ENCODE data around the gene NEUROG1.

- peak; percentile 74 to 83 (median 76) for TF ChIP-seq CTCF (IDR thresholded peaks at IDR 0.05)
- TF ChIP-seq POLR2AphosphoS5 (IDR thresholded peaks at IDR 0.05), result no peak
- no peak for TF ChIP-seq POLR2A (IDR thresholded peaks at IDR 0.05)
- no peak for TF ChIP-seq EP300 (IDR thresholded peaks at IDR 0.05; ENCODE audit: low read depth)
These were observed 25.1 kb upstream of the NEUROG1 start for GRCh38 chr5:135560858-135561257.

All from transverse colon (tissue), 4 donors.